ENCODE data around the gene MRPL21. TPM values are rescaled to one million over a fixed set of nuclear protein-coding genes. Genes with fewer than 3 reads are reported as not detected.
A peak's percentile ranks its signal among the peaks of the same experiment; 100 is the strongest.

Gene MRPL21
- total and polyA plus RNA-seq, 9 of the 15 experiments (the other 6 are each of a cell fraction or from before 2014, with no cell fraction given): 196 to 618 (median 232) TPM

GRCh38 chr11:68843052-68843561, 60.5 kb downstream of the MRPL21 start:
- H3K79me2 ChIP-seq (ENCODE audit: control insufficient read depth, insufficient read depth, low read length): peaks cover 14% of the 10 kb centered on the region
- ChIA-PET CTCF (ENCODE audit: low intra/inter-chr PET ratio) (no interaction called here), POLR2A (no interaction called here)
- in situ Hi-C loops (cut with MboI): loop anchor here (25.0 kb wide), 1 partner anchor 819 kb away; no protein-coding TSS in a partner anchor
- H3K27me3 ChIP-seq (ENCODE audit: control insufficient read depth in 2 of 2, insufficient read depth in 2 of 2, low read length in 2 of 2): peaks cover 0 to 4% of the 10 kb centered on the region in 2 experiments; a peak in 2 of 5 replicates
- DNase-seq (ENCODE audit: extremely low read depth in 1 of 4, low spot score in 3 of 4) (no peak), ATAC-seq (no peak), FAIRE-seq (no peak)
- intact Hi-C loops (cut with micrococcal nuclease): no loop called here
- peaks cover 15 to 46% of the 10 kb centered on the region in 2 experiments; a peak in 4 of 5 replicates for H3K4me1 ChIP-seq (replicated peaks in 1 of 2; ENCODE audit: control insufficient read depth in 2 of 2, insufficient read depth in 2 of 2, low read length in 2 of 2)
- H3K4me3 ChIP-seq: no peak overlapping the region
- no peak overlapping the region for H3K4me2 ChIP-seq (ENCODE audit: insufficient read depth, low read length)
- no peak overlapping the region for H2AFZ ChIP-seq (ENCODE audit: low read depth, low read length)
- no peaks in the 10 kb centered on the region for H3K36me3 ChIP-seq (ENCODE audit: control insufficient read depth, insufficient read depth, low read length)
- no peaks in the 10 kb centered on the region for H3K9me3 ChIP-seq (replicated peaks; ENCODE audit: control insufficient read depth, insufficient read depth, low read depth, low read length)
- H3K9me1 ChIP-seq (ENCODE audit: control insufficient read depth, insufficient read depth, low read length): no peaks in the 10 kb centered on the region
- TF ChIP-seq ZKSCAN8 (CRISPR knock-in tag; IDR thresholded peaks at IDR 0.05): peak; percentile 62; the same call in 1 of the 2 replicates
- no peak for TF ChIP-seq MAX (CRISPR knock-in tag; IDR thresholded peaks at IDR 0.05)
- TF ChIP-seq EZH2 (IDR thresholded peaks at IDR 0.05; ENCODE audit: borderline replicate concordance, low read depth, low read length): no peak
- TF ChIP-seq HOMEZ (CRISPR knock-in tag; IDR thresholded peaks at IDR 0.05): no peak
- no peak for TF ChIP-seq SNRNP70 (optimal IDR thresholded peaks at IDR 0.05; ENCODE audit: low read depth, low read length)
- BruUV-seq (replicated peaks): no TSS peak
- no peaks in the 10 kb centered on the region for H4K20me1 ChIP-seq (replicated peaks; ENCODE audit: control insufficient read depth, insufficient read depth, low read length)
- H3K9ac ChIP-seq (ENCODE audit: insufficient read depth in 1 of 2, low read depth in 2 of 2, low read length in 2 of 2): no peak overlapping the region
- 83% methylated on average over 18 of the region's 23 CpGs for WGBS (ENCODE audit: insufficient coverage, low coverage, missing lambda C conversion rate)
- no peak overlapping the region for H3K27ac ChIP-seq (ENCODE audit: extremely low read depth, low read depth, low read length)

Data from K562 (cell line).